ENCODE results near the gene TDRD3.

The TDRD3 gene

GRCh38 chr13:60583196-60583888 lies 186.3 kb downstream of the TDRD3 start:
- no peak for DNase-seq

GRCh38 chr13:60583911-60584753 lies 187.1 kb downstream of the TDRD3 start:
- DNase-seq = no peak

- no peak for DNase-seq
Observed at GRCh38 chr13:60584976-60585375, 188.0 kb downstream of the TDRD3 start.

GRCh38 chr13:60590800-60591747 lies 194.1 kb downstream of the TDRD3 start:
- DNase-seq = no peak

- no peak for DNase-seq
Observed at GRCh38 chr13:60603049-60603448, 206.0 kb downstream of the TDRD3 start.

GRCh38 chr13:60604058-60604457 lies 207.0 kb downstream of the TDRD3 start:
- DNase-seq = no peak

- no peak for DNase-seq
Observed at GRCh38 chr13:60608954-60609353, 211.9 kb downstream of the TDRD3 start.

GRCh38 chr13:60611523-60611922 lies 214.5 kb downstream of the TDRD3 start:
- DNase-seq = no peak

GRCh38 chr13:60612593-60612992 lies 215.6 kb downstream of the TDRD3 start:
- no peak for DNase-seq

- no peak for DNase-seq
Observed at GRCh38 chr13:60613080-60613479, 216.1 kb downstream of the TDRD3 start.

GRCh38 chr13:60617991-60618733 lies 221.1 kb downstream of the TDRD3 start:
- DNase-seq = no peak

GRCh38 chr13:60619461-60619860 lies 222.4 kb downstream of the TDRD3 start:
- DNase-seq = no peak

GRCh38 chr13:60620611-60621395 lies 223.8 kb downstream of the TDRD3 start:
- no peak for DNase-seq

GRCh38 chr13:60623151-60623550 lies 226.1 kb downstream of the TDRD3 start:
- no peak for DNase-seq

All from NCI-H1105 treated with DMSO at 0.1 percent for 48 hours (cell line).